Activated CD4-positive, alpha-beta T cell treated with anti-CD3 and anti-CD28 coated beads for 36 hours (primary cell): ENCODE data around the gene PSMC5. TPM values are rescaled to one million over a fixed set of nuclear protein-coding genes. Genes with fewer than 3 reads are reported as not detected.

Source experiments
- ATAC-seq: fragments of 200-7000 bp; cut with Tn5 transposase; one replicate; pipeline ENCODE4 v1.10.0; 2021; ENCODE audit warnings: mild to moderate bottlenecking, moderate library complexity
- CTCF ChIA-PET: fragments of 350-600 bp; sonication (Branson Sonifier 250); formaldehyde crosslinking; loops from one replicate; lab custom pipeline; 2021; ENCODE audit warnings: antibody characterized with exemption; lab: Charles Lee
- POLR2A ChIA-PET: fragments of 350-600 bp; sonication (Branson Sonifier 250); formaldehyde crosslinking; loops from one replicate; lab custom pipeline; 2021; ENCODE audit warnings: antibody characterized with exemption, inconsistent platforms; lab: Charles Lee
- DNase-seq: peaks from one replicate; pipeline ENCODE4 v3.0.0-alpha.2; 2020
- H3K27ac Mint-ChIP-seq: one replicate; pipeline ENCODE4 v1.8.0; 2021; ENCODE audit warnings: mixed read lengths
- H3K27me3 Mint-ChIP-seq: one replicate; pipeline ENCODE4 v1.8.0; 2021; ENCODE audit warnings: mixed read lengths
- H3K36me3 Mint-ChIP-seq: one replicate; pipeline ENCODE4 v1.8.0; 2021; ENCODE audit warnings: low read depth, mixed read lengths
- H3K4me1 Mint-ChIP-seq: one replicate; pipeline ENCODE4 v1.8.0; 2021; ENCODE audit warnings: mixed read lengths
- H3K4me3 Mint-ChIP-seq: one replicate; pipeline ENCODE4 v1.8.0; 2021; ENCODE audit warnings: mild to moderate bottlenecking, moderate library complexity, mixed read lengths
- H3K9me3 Mint-ChIP-seq: one replicate; pipeline ENCODE4 v1.8.0; 2021; ENCODE audit warnings: low read depth, mixed read lengths
- intact Hi-C, 2 experiments: fragments of 100-400 bp; cut with DNase I in 1 of 2; cut with micrococcal nuclease in 1 of 2; formaldehyde crosslinking; loops; one replicate each; pipeline versions ENCODE4 v1.14.2 to v1.15.1; 2022 to 2024; cut with DNase I, micrococcal nuclease
- total RNA-seq, 2 experiments: library from RNA; stranded (reverse); gene quantifications; one replicate each; pipeline ENCODE4 v1.2.3, GENCODE V29; 2021

PSMC5 gene
- total RNA-seq, 2 experiments from 2014 or later, result 98.2 to 160 TPM

GRCh38 chr17:63830904-63831491 is 3.8 kb downstream of the PSMC5 start:
- Mint-ChIP-seq H3K9me3 (no peaks in the 10 kb centered on the region), H3K36me3 (peaks cover 77% of the 10 kb centered on the region), H3K27me3 (no peaks in the 10 kb centered on the region), H3K4me1 (peaks cover 53% of the 10 kb centered on the region), H3K4me3 (no peak overlapping the region), H3K27ac (peak overlapping the region; percentile 67)
- intact Hi-C loops, result loop anchor here in 1 of 2 experiments (10.0 kb wide), 1 partner anchor 276 kb away; the partner anchor contains the start of gene DCAF7
- CTCF ChIA-PET, result interaction anchor here (0.6 to 1.6 kb wide), 2 partner anchors 57 to 133 kb away, joined by 3 to 5 read pairs; partner anchors contain the start of genes CCDC47 and DDX42
- ATAC-seq, result no peak
- POLR2A ChIA-PET, result interaction anchor here (0.6 to 1.9 kb wide), 5 partner anchors 9 to 82 kb away, joined by 3 to 6 read pairs (median 4); no protein-coding TSS in a partner anchor
- DNase-seq, result no peak

- DNase-seq, result no peak
- Mint-ChIP-seq H3K4me3 (no peak overlapping the region), H3K4me1 (peaks cover 48% of the 10 kb centered on the region), H3K9me3 (no peaks in the 10 kb centered on the region), H3K27ac (peak overlapping the region; percentile 67), H3K36me3 (peaks cover 75% of the 10 kb centered on the region), H3K27me3 (no peaks in the 10 kb centered on the region)
- no peak for ATAC-seq
- ChIA-PET CTCF (interaction anchor here (0.6 to 1.6 kb wide), 2 partner anchors 10 to 58 kb away, joined by 3 to 5 read pairs; partner anchors contain the start of genes CCDC47 and DDX42), POLR2A (interaction anchor here (0.6 to 1.9 kb wide), 5 partner anchors 9 to 83 kb away, joined by 3 to 6 read pairs (median 4); no protein-coding TSS in a partner anchor)
- intact Hi-C loops, result loop anchor here in 1 of 2 experiments (10.0 kb wide), 1 partner anchor 277 kb away; the partner anchor contains the start of gene DCAF7
These were observed 4.3 kb downstream of the PSMC5 start for GRCh38 chr17:63831505-63831904.

GRCh38 chr17:63832014-63832413 is 4.8 kb downstream of the PSMC5 start:
- ChIA-PET CTCF (interaction anchor here (0.6 to 1.7 kb wide), 4 partner anchors 10 to 407 kb away, joined by 3 to 5 read pairs (median 3); partner anchors contain the start of genes CCDC47 and DDX42), POLR2A (interaction anchor here (0.6 to 1.9 kb wide), 4 partner anchors 8 to 70 kb away, joined by 3 to 6 read pairs (median 4); no protein-coding TSS in a partner anchor)
- DNase-seq (no peak), ATAC-seq (no peak)
- Mint-ChIP-seq H3K27ac (peak overlapping the region; percentile 67), H3K27me3 (no peaks in the 10 kb centered on the region), H3K9me3 (no peaks in the 10 kb centered on the region), H3K36me3 (peaks cover 75% of the 10 kb centered on the region), H3K4me1 (peaks cover 48% of the 10 kb centered on the region), H3K4me3 (no peak overlapping the region)
- intact Hi-C loops, result loop anchor here in 1 of 2 experiments (10.0 kb wide), 1 partner anchor 277 kb away; the partner anchor contains the start of gene DCAF7

- Mint-ChIP-seq H3K27ac (peak overlapping the region; percentile 0), H3K27me3 (no peaks in the 10 kb centered on the region), H3K9me3 (no peaks in the 10 kb centered on the region), H3K4me3 (no peak overlapping the region), H3K36me3 (peaks cover 77% of the 10 kb centered on the region), H3K4me1 (peaks cover 48% of the 10 kb centered on the region)
- DNase-seq (no peak), ATAC-seq (no peak)
- CTCF ChIA-PET, result interaction anchor here (0.7 to 1.7 kb wide), 4 partner anchors 10 to 407 kb away, joined by 3 read pairs; partner anchors contain the start of gene STRADA
- POLR2A ChIA-PET, result interaction anchor here (1.3 to 1.9 kb wide), 3 partner anchors 8 to 59 kb away, joined by 4 to 6 read pairs (median 5); partner anchors contain the start of gene CCDC47
- intact Hi-C loops, result loop anchor here in 1 of 2 experiments (10.0 kb wide), 1 partner anchor 278 kb away; the partner anchor contains the start of gene DCAF7
These were observed 5.2 kb downstream of the PSMC5 start for GRCh38 chr17:63832455-63832854.

GRCh38 chr17:63833026-63833740 is 6.0 kb downstream of the PSMC5 start:
- Mint-ChIP-seq H3K9me3 (no peaks in the 10 kb centered on the region), H3K27me3 (no peaks in the 10 kb centered on the region), H3K36me3 (peaks cover 74% of the 10 kb centered on the region), H3K4me1 (peaks cover 45% of the 10 kb centered on the region), H3K27ac (no peak overlapping the region), H3K4me3 (no peak overlapping the region)
- intact Hi-C loops, result loop anchor here in 1 of 2 experiments (10.0 kb wide), 1 partner anchor 278 kb away; the partner anchor contains the start of gene DCAF7
- ATAC-seq (no peak), DNase-seq (no peak)
- POLR2A ChIA-PET, result interaction anchor here (0.6 to 1.3 kb wide), 2 partner anchors 11 to 60 kb away, joined by 5 read pairs; partner anchors contain the start of gene CCDC47
- CTCF ChIA-PET, result interaction anchor here (0.7 to 1.8 kb wide), 8 partner anchors 9 to 408 kb away, joined by 3 to 6 read pairs (median 3); partner anchors contain the start of genes SMARCD2 and STRADA

- intact Hi-C loops, result loop anchor here in 1 of 2 experiments (10.0 kb wide), 1 partner anchor 279 kb away; the partner anchor contains the start of gene DCAF7
- ChIA-PET POLR2A (interaction anchor here (0.6 to 1.3 kb wide), 2 partner anchors 10 to 60 kb away, joined by 5 read pairs; partner anchors contain the start of gene CCDC47), CTCF (interaction anchor here (0.6 to 2.1 kb wide), 12 partner anchors 8 to 408 kb away, joined by 3 to 8 read pairs (median 3); partner anchors contain the start of gene SMARCD2)
- H3K9me3 Mint-ChIP-seq, result no peaks in the 10 kb centered on the region
- H3K4me3 Mint-ChIP-seq, result no peak overlapping the region
- ATAC-seq (no peak), DNase-seq (no peak)
- H3K27me3 Mint-ChIP-seq, result no peaks in the 10 kb centered on the region
- H3K27ac Mint-ChIP-seq, result peak overlapping the region; percentile 40
- H3K4me1 Mint-ChIP-seq, result peaks cover 42% of the 10 kb centered on the region
- peaks cover 69% of the 10 kb centered on the region for H3K36me3 Mint-ChIP-seq
These were observed 6.6 kb downstream of the PSMC5 start for GRCh38 chr17:63833741-63834373.

GRCh38 chr17:63834431-63835166 is 7.4 kb downstream of the PSMC5 start:
- no peaks in the 10 kb centered on the region for H3K27me3 Mint-ChIP-seq
- ATAC-seq, result peak; percentile 89
- DNase-seq, result peak; percentile 77
- CTCF ChIA-PET, result interaction anchor here (0.6 to 2.1 kb wide), 14 partner anchors 10 to 875 kb away, joined by 3 to 8 read pairs (median 3); no protein-coding TSS in a partner anchor
- peaks cover 42% of the 10 kb centered on the region for H3K4me1 Mint-ChIP-seq
- POLR2A ChIA-PET, result interaction anchor here (0.5 to 0.6 kb wide), 2 partner anchors 188 to 280 kb away, joined by 3 to 4 read pairs; no protein-coding TSS in a partner anchor
- H3K36me3 Mint-ChIP-seq, result peaks cover 63% of the 10 kb centered on the region
- no peak overlapping the region for H3K4me3 Mint-ChIP-seq
- H3K9me3 Mint-ChIP-seq, result no peaks in the 10 kb centered on the region
- H3K27ac Mint-ChIP-seq, result peak overlapping the region; percentile 75
- intact Hi-C loops, result loop anchor here in 1 of 2 experiments (10.0 kb wide), 1 partner anchor 280 kb away; the partner anchor contains the start of gene DCAF7

- intact Hi-C loops, result loop anchor here in 1 of 2 experiments (10.0 kb wide), 1 partner anchor 280 kb away; the partner anchor contains the start of gene DCAF7
- POLR2A ChIA-PET, result interaction anchor here (0.6 kb wide), 2 partner anchors 101 to 279 kb away, joined by 3 read pairs; no protein-coding TSS in a partner anchor
- CTCF ChIA-PET, result interaction anchor here (0.6 to 2.1 kb wide), 6 partner anchors 25 to 874 kb away, joined by 3 to 8 read pairs (median 4); no protein-coding TSS in a partner anchor
- DNase-seq (no peak), ATAC-seq (no peak)
- Mint-ChIP-seq H3K36me3 (peaks cover 56% of the 10 kb centered on the region), H3K4me3 (no peak overlapping the region), H3K4me1 (peaks cover 36% of the 10 kb centered on the region), H3K9me3 (no peaks in the 10 kb centered on the region), H3K27ac (peak overlapping the region; percentile 79), H3K27me3 (no peaks in the 10 kb centered on the region)
These were observed 8.0 kb downstream of the PSMC5 start for GRCh38 chr17:63835167-63835720.

- CTCF ChIA-PET, result no interaction called here
- intact Hi-C loops, result loop anchor here in 1 of 2 experiments (10.0 kb wide), 1 partner anchor 282 kb away; the partner anchor contains the start of gene DCAF7
These were observed 9.6 kb downstream of the PSMC5 start for GRCh38 chr17:63836811-63837210.

More at GRCh38 chr17:63836811-63837210, 9.6 kb downstream of the PSMC5 start:
- POLR2A ChIA-PET, result interaction anchor here (1.2 kb wide), 1 partner anchor 10 kb away, joined by 3 read pairs; the partner anchor contains the start of gene PSMC5
- Mint-ChIP-seq H3K27me3 (no peaks in the 10 kb centered on the region), H3K27ac (peak overlapping the region; percentile 19), H3K36me3 (peaks cover 49% of the 10 kb centered on the region), H3K4me1 (peaks cover 31% of the 10 kb centered on the region), H3K9me3 (no peaks in the 10 kb centered on the region), H3K4me3 (no peak overlapping the region)
- ATAC-seq (no peak), DNase-seq (no peak)
